ENCODE data around the gene GABBR2. TPM values are rescaled to one million over a fixed set of nuclear protein-coding genes. Genes with fewer than 3 reads are reported as not detected.

GABBR2 gene
- total RNA-seq, 1 experiment from 2014 or later, result 3.8 TPM

DNA sequence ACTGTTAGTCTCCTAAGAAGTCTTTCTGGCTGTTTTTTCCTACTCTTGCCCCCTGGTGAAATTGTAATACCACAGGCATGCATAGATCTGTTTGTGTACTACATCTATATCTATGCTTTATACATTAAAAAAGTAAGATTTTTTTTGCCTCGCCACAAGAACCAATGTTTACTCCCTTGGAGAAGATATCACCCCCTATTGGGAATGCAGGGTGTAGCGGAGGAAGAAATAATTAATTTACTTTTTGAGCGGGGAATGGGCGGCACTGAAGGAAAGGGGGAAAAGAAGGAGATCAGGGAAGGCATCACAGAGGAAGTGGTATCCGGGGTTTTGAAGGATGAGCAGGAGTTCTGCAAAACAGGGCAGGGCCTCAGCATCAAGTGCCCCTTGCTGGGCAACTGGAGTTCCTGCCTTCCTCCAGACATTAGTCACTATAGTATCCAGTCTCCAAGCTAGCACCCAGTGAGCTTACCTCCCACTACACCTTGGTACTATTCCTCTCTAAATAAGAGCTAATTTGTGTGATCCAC is 134.9 kb downstream of the GABBR2 start:
- no peaks in the 10 kb centered on the region for H3K27me3 ChIP-seq
- no peak overlapping the region for H3K4me3 ChIP-seq
- DNase-seq, result no peak
- H3K36me3 ChIP-seq, result no peaks in the 10 kb centered on the region
- no peaks in the 10 kb centered on the region for H3K9me3 ChIP-seq

DNA sequence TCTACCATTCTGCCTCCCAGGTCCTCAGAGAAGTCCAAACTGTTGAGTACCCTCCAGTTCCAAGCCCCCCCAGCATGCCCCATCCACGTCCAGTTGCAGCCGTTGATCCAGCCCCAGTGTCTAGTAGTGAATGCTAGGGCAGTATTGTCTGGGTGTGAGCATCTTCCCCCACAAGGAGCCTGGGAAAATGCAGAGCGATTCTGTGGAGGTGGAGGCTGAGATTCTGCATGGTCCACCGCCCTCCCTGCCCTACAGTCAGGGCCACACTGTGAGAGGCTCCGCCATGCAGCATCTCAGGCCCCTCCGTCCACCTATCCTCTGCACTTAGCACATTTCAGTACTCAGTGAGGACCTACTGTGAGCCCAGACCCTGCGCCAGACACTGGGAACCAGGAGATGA is 135.9 kb downstream of the GABBR2 start:
- no peak overlapping the region for H3K4me3 ChIP-seq
- H3K36me3 ChIP-seq, result no peaks in the 10 kb centered on the region
- DNase-seq, result no peak
- no peaks in the 10 kb centered on the region for H3K27me3 ChIP-seq
- no peaks in the 10 kb centered on the region for H3K9me3 ChIP-seq

DNA sequence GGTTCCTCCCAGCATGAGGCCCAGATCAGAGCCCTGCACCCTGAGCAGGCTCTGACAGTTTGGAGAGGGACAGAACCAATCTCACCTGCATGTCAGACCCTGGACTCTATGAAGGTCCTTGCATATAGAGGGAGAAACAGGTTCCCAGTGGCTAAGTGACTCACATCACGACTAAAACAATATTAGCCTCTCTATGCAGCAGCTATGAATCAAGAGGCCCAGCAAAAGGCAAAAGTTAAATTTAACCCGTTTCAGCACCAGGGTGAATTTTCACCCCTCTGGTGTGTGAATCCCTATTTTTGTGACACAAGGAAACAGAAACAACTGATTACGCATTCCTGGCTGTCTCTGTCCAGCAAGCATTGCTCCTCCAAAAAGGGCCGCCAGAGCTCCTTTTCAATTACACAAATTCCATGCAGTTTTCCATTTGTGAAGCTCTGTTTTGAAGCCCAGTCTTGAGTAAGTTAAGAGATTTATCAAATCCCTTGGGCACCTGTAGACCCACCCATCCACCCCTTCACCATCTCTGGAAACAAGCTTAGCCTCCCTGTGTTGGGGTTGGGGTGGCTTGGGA is 136.6 kb downstream of the GABBR2 start:
- DNase-seq, result no peak
- Histone ChIP-seq H3K9me3 (no peaks in the 10 kb centered on the region), H3K36me3 (no peaks in the 10 kb centered on the region), H3K27me3 (no peaks in the 10 kb centered on the region), H3K4me3 (no peak overlapping the region)

DNA sequence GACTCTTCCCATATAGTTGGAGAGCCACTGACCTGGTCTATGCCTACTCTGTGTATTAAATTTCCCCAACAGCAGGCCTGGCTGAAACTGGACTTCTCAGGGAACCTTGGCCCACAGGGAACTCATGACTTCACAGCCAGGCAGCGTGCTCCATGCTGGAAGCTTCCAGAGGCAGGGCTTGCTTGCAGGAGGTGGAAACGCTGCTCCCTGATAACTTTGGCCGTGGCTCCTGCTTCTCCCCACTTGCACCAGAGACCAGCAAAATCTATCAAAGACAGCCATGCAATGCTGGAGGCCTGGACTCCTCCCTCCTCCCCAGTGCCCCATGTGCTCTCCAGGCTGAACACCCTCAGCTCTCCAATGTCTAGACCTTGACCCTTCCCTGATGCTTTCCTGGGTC is 137.1 kb downstream of the GABBR2 start:
- Histone ChIP-seq H3K36me3 (no peaks in the 10 kb centered on the region), H3K4me3 (no peak overlapping the region), H3K9me3 (no peaks in the 10 kb centered on the region), H3K27me3 (no peaks in the 10 kb centered on the region)
- no peak for DNase-seq

DNA sequence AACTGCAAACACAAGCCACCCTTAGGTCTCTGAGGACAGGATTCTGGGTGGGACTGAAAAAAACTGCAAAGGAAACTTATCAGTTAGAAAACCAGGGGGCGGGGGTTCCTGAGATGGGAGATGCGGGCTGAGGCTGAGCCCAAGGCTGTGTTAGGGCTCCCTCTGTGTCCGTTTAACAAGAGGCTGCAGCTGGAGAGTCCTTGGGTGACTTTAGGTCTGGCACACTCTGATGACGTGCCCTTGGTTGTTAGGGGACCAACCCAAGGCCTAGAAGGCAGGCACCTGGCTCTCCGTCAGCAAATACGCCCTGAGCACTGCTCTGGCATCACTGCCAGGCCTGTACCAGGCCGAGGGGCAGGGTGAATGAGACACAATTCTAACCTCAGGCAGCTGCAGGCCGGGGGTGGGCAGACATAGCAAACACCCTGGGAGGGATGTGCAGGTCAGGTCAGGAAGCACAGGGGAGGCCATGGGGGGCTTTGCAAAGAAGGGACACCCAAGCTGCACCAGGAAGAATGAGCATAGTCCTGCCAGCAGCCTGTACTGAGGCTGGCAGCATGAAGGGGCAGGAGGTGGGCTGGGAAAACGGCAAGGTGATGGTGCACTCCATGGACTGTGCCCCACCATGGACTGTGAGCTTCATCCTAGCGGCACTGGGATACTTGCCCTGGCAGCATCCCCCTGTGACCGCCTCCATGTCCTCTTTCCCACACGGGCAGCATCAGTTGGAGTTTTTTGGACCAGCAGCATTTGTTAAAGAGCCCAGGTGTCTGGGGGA is 137.9 kb downstream of the GABBR2 start:
- DNase-seq, result no peak
- Histone ChIP-seq H3K4me3 (no peak overlapping the region), H3K36me3 (no peaks in the 10 kb centered on the region), H3K9me3 (no peaks in the 10 kb centered on the region), H3K27me3 (no peaks in the 10 kb centered on the region)

DNA sequence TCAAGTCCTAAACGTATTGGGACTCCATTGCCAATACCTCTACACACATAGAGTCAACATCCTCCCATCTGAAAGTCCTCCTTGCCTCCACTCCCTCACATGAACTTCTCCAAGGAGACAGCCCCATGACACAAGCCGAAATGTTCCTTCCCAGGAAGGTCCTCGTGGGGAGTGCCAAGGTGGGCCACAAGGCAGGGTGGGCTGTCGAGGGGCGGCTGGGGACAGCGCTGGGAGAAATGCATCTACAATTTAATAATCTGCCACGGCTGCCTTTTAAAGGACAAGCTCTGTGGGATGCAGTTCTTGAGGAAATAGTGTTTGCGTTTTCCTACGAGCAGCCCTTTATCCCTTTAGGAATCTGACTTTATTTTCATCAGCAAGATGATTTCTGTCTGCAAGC is 138.7 kb downstream of the GABBR2 start:
- DNase-seq, result no peak
- Histone ChIP-seq H3K4me3 (no peak overlapping the region), H3K36me3 (no peaks in the 10 kb centered on the region), H3K9me3 (no peaks in the 10 kb centered on the region), H3K27me3 (no peaks in the 10 kb centered on the region)

DNA sequence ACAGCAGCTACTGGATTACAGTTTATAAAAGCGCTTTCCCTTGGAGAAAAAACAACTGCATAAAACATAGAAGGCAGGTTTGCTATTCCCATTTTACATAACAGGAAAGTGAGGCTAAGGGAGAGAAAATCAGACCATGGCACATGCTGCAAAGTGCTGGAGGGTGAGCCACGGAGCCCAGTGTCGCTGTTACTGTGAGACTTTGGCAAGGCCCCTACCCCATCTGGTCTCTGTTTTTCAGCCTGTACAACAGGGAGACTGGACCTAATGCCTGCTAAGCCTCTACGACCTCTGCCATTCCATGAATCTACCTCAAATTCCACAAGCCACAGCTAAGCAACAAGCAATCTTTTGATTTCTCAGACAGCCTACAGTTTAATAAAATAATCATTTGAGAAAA is 139.2 kb downstream of the GABBR2 start:
- DNase-seq, result no peak
- Histone ChIP-seq H3K9me3 (no peaks in the 10 kb centered on the region), H3K4me3 (no peak overlapping the region), H3K27me3 (no peaks in the 10 kb centered on the region), H3K36me3 (no peaks in the 10 kb centered on the region)

DNA sequence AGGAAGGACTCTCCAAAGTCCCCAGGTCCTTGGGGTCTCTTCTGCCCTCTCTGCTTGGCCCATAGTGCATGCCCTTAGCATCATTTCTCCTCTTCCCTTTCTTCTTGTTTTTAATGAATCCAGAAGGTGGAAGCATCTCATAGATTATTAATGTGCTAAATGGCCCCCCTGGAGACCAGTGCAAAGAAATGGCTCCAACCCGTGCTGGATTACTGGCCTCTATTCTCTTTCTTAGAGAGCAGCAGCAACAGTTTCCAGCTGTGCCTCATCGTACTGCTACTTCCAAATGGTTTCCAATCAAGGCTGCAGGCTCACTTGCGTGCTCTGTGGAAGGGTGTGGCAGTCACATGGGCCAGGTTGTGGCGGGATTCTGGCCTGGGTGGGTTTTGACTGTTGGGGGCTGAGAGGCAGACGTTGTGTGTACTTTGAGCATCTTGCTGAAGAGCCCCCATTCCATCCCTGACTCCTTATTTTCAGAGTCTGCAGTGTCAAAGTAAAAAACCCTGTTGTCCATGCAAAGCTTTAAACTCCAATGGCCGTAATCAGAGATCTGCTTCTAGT is 139.7 kb downstream of the GABBR2 start:
- no peak overlapping the region for H3K4me3 ChIP-seq
- H3K36me3 ChIP-seq, result no peaks in the 10 kb centered on the region
- H3K9me3 ChIP-seq, result no peaks in the 10 kb centered on the region
- H3K27me3 ChIP-seq, result no peaks in the 10 kb centered on the region
- no peak for DNase-seq

DNA sequence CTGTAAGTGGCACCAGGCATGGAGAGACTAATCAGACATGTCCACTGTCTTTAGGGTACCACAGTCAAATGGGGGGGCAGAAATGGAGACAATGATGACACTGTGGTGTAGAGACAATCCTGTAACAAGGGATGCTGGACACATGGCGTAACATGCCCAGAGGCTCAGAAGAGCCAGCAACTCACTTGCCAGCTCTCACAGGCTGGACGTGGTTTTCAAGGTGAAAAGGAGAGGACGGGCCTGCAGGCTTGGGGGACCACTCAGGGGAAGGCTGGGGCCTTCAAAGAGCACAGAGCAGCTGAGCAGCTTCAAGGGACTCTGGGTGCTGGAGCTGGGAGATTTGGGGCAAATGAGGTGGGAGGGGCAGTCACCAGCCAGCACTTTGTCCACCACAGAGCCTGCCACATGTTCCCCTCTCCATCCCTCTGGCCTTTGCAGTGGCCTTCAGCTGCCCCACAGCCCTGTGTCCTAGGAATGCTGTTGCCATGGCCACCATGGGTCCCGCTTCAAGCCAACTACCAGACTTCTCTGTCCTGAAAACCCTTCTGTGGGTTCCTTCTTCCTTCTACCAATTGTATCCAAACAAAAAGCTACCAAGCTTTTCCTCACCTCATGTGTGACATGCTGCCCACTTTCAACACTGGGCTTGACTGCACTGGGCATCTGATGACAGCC is 140.4 kb downstream of the GABBR2 start:
- Histone ChIP-seq H3K36me3 (no peaks in the 10 kb centered on the region), H3K4me3 (no peak overlapping the region), H3K9me3 (no peaks in the 10 kb centered on the region), H3K27me3 (no peaks in the 10 kb centered on the region)
- DNase-seq, result no peak

DNA sequence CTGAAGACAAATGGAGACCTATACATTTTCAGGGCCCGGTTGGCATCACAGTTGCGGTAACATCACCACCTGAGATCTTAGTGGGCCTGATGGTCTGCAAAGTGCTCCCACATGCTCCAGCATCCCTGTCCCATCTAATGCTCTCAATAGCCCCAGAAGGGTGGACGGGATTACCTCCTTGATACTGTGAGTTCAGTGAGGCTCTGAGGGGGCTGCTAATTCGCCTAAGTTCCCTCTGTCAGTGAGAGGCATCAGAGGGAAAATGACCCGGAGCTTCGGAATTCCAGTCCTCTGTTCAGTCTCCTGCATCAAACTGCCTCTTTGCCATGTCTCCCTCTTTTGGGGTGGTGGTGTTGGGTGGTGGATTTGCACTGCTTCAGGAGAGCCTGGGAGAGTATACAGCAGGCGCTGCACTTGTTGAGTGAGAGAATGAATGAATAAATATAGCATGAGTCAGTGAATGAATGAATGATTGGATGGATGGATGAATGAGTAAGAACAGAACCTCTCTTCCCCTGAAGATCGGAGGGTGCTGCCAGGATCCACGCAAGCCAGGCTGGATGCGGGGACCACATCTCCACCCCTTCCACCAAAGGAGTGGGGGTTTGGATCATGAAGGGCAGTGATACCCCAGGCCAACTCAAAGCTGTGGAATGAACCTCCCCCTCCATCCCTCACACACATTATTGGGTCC is 141.0 kb downstream of the GABBR2 start:
- no peak for DNase-seq
- Histone ChIP-seq H3K9me3 (no peaks in the 10 kb centered on the region), H3K36me3 (no peaks in the 10 kb centered on the region), H3K27me3 (no peaks in the 10 kb centered on the region), H3K4me3 (no peak overlapping the region)

DNA sequence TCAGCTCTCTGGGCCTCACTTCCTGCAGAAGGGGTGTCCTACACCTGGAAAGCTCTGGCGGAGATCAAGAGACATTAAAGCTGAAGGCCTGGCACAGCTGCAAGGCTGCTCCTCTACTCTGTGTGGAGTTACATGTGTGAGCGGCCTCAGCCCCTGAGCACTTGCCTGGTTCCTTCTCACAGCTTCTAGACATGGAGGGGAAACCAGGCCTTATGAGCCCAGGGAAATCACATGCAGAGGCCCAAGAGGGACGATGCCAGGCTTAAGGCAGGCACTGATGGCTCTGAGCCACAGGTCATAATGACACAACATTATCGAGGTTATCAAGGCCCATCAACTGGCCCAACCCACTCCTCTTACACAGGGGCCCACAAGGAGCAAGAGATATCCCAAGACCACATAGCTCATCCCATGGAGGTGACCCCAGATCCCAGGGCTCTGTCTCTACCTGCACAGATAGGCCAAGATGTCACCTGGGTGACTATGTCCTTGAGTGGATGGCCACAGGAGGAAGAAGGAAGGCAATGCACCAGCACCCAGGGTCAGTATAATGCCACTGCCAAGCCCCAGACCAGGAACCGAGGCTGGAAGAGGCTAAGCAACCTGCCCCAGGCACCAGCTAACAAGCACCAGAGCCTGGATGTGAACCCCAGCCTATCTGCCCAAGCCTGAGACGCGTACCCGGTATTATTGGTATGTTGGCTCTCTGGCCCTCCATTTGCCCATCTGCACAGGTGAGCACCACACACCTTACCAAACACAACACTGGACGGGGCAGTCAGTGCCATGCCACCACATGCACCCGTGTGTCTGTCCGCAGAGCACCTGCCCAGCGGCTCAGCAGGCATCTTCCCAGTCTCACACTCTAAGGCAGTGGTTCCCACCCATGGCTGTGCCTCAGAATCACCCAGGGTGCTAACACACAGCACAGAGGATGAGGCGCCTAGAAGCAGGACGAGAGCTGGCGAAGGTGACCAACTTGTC is 143.3 kb downstream of the GABBR2 start:
- Histone ChIP-seq H3K9me3 (no peaks in the 10 kb centered on the region), H3K27me3 (no peaks in the 10 kb centered on the region), H3K36me3 (no peaks in the 10 kb centered on the region), H3K4me3 (no peak overlapping the region)
- DNase-seq, result no peak

DNA sequence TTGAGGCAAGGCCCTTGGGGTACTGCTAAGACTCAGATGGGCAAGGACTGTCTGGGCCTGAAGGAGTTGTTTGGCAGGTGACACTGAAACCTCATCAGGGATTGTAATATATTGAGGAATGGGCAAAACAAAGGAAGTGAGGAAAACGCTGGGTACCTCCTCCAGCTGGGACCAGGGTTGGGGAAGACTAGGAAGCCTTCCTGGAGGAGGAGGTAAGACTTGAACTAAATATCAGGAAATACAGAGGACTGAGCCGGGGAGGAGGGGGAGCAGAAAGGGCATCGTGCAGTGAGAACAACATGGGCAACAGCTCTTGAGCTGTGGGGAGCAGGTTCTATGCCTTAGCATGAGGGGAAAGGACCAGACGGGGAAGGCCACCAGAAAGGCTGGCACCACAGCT is 144.0 kb downstream of the GABBR2 start:
- H3K9me3 ChIP-seq, result no peaks in the 10 kb centered on the region
- H3K27me3 ChIP-seq, result no peaks in the 10 kb centered on the region
- DNase-seq, result no peak
- no peaks in the 10 kb centered on the region for H3K36me3 ChIP-seq
- no peak overlapping the region for H3K4me3 ChIP-seq

DNA sequence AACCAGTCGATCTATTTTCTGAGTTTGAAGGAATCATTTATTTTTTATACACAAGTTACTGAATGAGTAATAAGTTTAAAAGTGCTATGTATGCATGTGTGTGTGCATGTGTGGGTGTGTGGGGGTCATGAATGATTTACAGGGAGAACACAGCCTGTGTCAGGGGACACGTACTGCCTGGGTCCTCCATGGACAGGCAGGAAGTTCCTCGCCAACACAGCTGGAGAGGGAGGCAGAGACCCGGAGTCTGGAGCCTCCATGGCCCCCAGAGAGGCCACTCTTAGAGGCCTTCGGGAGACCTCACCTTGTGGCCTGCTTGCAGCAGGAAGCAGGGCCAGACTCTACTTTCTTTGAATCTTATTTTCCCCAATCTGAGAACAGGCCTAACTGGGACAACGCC is 144.7 kb downstream of the GABBR2 start:
- Histone ChIP-seq H3K27me3 (no peaks in the 10 kb centered on the region), H3K4me3 (no peak overlapping the region), H3K36me3 (no peaks in the 10 kb centered on the region), H3K9me3 (no peaks in the 10 kb centered on the region)
- no peak for DNase-seq

DNA sequence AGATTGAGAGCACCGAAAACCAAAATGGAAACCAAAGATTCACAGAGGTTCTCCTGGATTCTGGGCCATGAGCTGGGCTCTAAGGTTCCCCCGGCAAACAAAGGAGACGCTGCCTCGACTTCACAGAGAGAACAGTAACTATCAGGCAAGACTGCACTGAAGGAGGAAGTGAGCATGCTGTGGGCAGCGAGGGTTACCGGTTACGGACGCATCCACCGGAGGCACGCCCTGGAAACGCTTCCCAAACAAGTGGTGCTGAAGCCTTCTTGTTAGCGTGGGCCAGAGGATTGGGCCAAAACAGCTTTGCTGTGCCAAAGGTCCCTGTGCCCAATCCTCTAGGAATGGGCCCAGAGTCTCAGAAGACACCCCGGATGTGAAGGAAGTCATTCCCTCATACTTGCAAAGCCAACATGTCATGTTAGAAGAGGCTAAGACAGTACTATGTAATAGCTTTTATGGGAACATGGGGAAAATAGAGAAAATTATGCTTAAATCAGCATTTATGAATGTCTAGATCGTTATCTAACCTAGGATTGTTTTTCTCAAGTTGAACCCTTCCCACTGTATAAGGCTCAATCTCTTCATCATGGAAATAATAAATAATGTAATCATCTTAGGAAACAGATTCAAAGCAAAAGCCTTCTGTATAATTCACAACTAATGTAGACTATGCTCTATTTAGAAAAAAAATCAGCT is 145.4 kb downstream of the GABBR2 start:
- Histone ChIP-seq H3K36me3 (no peaks in the 10 kb centered on the region), H3K9me3 (no peaks in the 10 kb centered on the region), H3K4me3 (no peak overlapping the region), H3K27me3 (no peaks in the 10 kb centered on the region)
- no peak for DNase-seq

DNA sequence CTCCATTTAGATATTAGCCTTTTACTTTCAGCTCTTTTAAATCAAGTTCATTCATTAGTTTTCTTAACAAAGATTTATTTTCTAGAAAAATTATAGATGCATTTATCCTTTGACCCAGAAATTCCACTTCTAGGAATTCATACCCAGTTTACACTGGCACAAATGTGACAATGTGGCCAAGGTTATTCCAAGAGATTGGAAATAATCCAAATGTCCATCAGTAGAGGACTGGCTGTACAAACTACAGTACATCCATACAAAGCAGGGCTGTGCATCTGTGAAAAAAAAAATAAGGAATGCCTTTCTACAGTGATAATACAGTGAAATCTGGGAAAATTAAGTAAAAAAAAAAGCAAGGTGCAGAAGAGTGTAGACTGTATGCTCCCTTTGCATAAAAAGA is 149.2 kb downstream of the GABBR2 start:
- Histone ChIP-seq H3K27me3 (no peaks in the 10 kb centered on the region), H3K4me3 (no peak overlapping the region), H3K36me3 (no peaks in the 10 kb centered on the region), H3K9me3 (no peaks in the 10 kb centered on the region)
- no peak for DNase-seq

Data from MG63 (cell line).